Stomach (tissue), 9 donors: ENCODE data around the gene LGALS7B. TPM values are rescaled to one million over a fixed set of nuclear protein-coding genes. Genes with fewer than 3 reads are reported as not detected.
"Not testable (repeated sequence)": the region's sequence is repeated elsewhere in the genome, so short reads cannot be mapped to it uniquely, and the experiment has no call there.

ENCODE experiments used
- DNase-seq, 2 donors: peaks; one replicate each; pipeline versions ENCODE4 v3.0.0 to v3.0.0-alpha.2; 2013 to 2019
- H3K27ac ChIP-seq, 5 donors: fragments of 200-600 bp in 4 of 5; sonication (generic) in 4 of 5; one replicate each; pipeline ENCODE4 v1.5.1; 2013 to 2019; ENCODE audit warnings: mild to moderate bottlenecking in 1 of 5, moderate library complexity in 1 of 5
- H3K27me3 ChIP-seq, 3 donors: fragments of 200-600 bp; sonication (generic); one replicate each; pipeline ENCODE4 v1.5.1; 2017 to 2019; ENCODE audit warnings: mixed run types in 1 of 3
- H3K36me3 ChIP-seq, 4 donors: fragments of 200-600 bp; sonication (generic); 1 replicate in 3 of 4; 2 replicates in 1 of 4; pipeline ENCODE4 v1.5.1; 2016 to 2019
- H3K4me1 ChIP-seq, 4 donors: fragments of 200-600 bp; sonication (generic); one replicate each; pipeline ENCODE4 v1.5.1; 2016 to 2019
- H3K4me3 ChIP-seq, 4 donors: fragments of 200-600 bp; sonication (generic) in 3 of 4; one replicate each; pipeline ENCODE4 v1.5.1; 2016 to 2019; ENCODE audit warnings: mild to moderate bottlenecking in 1 of 4
- H3K9me3 ChIP-seq, 4 donors: fragments of 200-600 bp; sonication (generic); one replicate each; pipeline ENCODE4 v1.5.1; 2016 to 2019
- CTCF ChIP-seq, 7 experiments: fragments of 450-650 bp in 4 of 7; fragments of 200-600 bp in 3 of 7; sonication (generic) in 3 of 7; IDR thresholded peaks; one replicate each; pipeline ENCODE4 v1.5.1; 2016 to 2019; ENCODE audit warnings: antibody characterized with exemption in 7 of 7, control low read depth in 2 of 7, mild to moderate bottlenecking in 1 of 7
- EP300 ChIP-seq: sonication (generic); formaldehyde crosslinking; IDR thresholded peaks from one replicate; pipeline ENCODE4 v1.6.1; 2017; ENCODE audit warnings: antibody characterized with exemption
- POLR2A ChIP-seq, 4 donors: fragments of 450-650 bp; IDR thresholded peaks; one replicate each; pipeline ENCODE4 v1.6.1; 2016; ENCODE audit warnings: antibody characterized with exemption in 4 of 4, control low read depth in 2 of 4, mild to moderate bottlenecking in 1 of 4, moderate library complexity in 1 of 4
- POLR2AphosphoS5 ChIP-seq, 3 donors: sonication (generic); formaldehyde crosslinking; IDR thresholded peaks; one replicate each; pipeline ENCODE4 v1.6.1; 2016; ENCODE audit warnings: antibody characterized with exemption in 3 of 3
- WGBS, 5 donors: extraction: QIAGEN DNeasy Blood & Tissue Kit in 3 of 5; methylation state at CpG; one replicate each; pipeline versions ENCODE4 v1.1.5 to v1.1.7; 2013 to 2018; 5-methylcytosine and 5-hydroxymethylcytosine counted together
- intact Hi-C: fragments of 100-400 bp; cut with DNase I; formaldehyde crosslinking; loops from one replicate; pipeline ENCODE4 v1.15.1; 2023; ENCODE audit warnings: low total_unique reads
- polyA plus RNA-seq, 3 donors: library from polyadenylated mRNA; stranded (reverse); fragments of 200-250 nt; gene quantifications; one replicate each; pipeline ENCODE4 v1.2.3, GENCODE V29; 2013
- total RNA-seq, 5 donors: library from RNA; depleted of rRNA; stranded (reverse); fragments of >200 nt; gene quantifications; one replicate each; pipeline versions ENCODE4 v1.1.0 to v1.2.3, GENCODE V29; 2014 to 2016
- donor health status: healthy with polysubstance abuse.
- donor health status: Bipolar disorder and iron deficiency.
- donor health status: healthy.

LGALS7B gene
- total and polyA plus RNA-seq, 8 donors, result 3.6 to 980 (median 4.6) TPM; not detected in 5

GRCh38 chr19:38766276-38767047 lies 22.5 kb upstream of the LGALS7B start:
- Histone ChIP-seq H3K27me3 (no peaks in the 10 kb centered on the region), H3K4me3 (no peak overlapping the region), H3K9me3 (no peaks in the 10 kb centered on the region), H3K36me3 (no peaks in the 10 kb centered on the region), H3K4me1 (peaks cover 0 to 12% (median 8%) of the 10 kb centered on the region in 4 donors), H3K27ac (no peak overlapping the region)
- 82 to 90% (median 89%) methylated on average over 10 of the region's 10 CpGs for WGBS, 5 donors
- TF ChIP-seq POLR2AphosphoS5 (IDR thresholded peaks at IDR 0.05) (no peak), EP300 (no peak), POLR2A (IDR thresholded peaks at IDR 0.05) (no peak), CTCF (IDR thresholded peaks at IDR 0.05) (no peak)
- intact Hi-C loops, result no loop called here
- DNase-seq, result no peak

- intact Hi-C loops, result no loop called here
- H3K27ac ChIP-seq, result peak overlapping the region; percentile 11 to 74 (median 65)
Observed at GRCh38 chr19:38769635-38770211, 19.3 kb upstream of the LGALS7B start.

GRCh38 chr19:38770228-38770948 lies 18.6 kb upstream of the LGALS7B start:
- Histone ChIP-seq H3K4me1 (peaks cover 0 to 12% (median 8%) of the 10 kb centered on the region in 4 donors), H3K27ac (peak overlapping the region in 4 of 5 donors; percentile 59 to 74 (median 70)), H3K4me3 (peak overlapping the region; percentile 28 to 38 (median 35))
- intact Hi-C loops, H3K36me3 ChIP-seq, H3K9me3 ChIP-seq, DNase-seq, H3K27me3 ChIP-seq: not testable (repeated sequence)
- WGBS, 5 donors, result 0 to 19% (median 9%) methylated on average over 1 to 21 of the region's 58 CpGs; no CpG with 5 or more reads in 1 of the 5 donors

More at GRCh38 chr19:38769635-38770211, 19.3 kb upstream of the LGALS7B start:
- 13 to 49% (median 14%) methylated on average over 5 to 42 of the region's 42 CpGs for WGBS, 5 donors
- peak; percentile 92 to 96 for DNase-seq
- H3K4me3 ChIP-seq, result peak overlapping the region; percentile 28 to 38 (median 35)
- no peaks in the 10 kb centered on the region for H3K27me3 ChIP-seq
- no peaks in the 10 kb centered on the region for H3K36me3 ChIP-seq
- no peak for TF ChIP-seq POLR2A (IDR thresholded peaks at IDR 0.05)
- peak; percentile 47 to 93 (median 76) for TF ChIP-seq POLR2AphosphoS5 (IDR thresholded peaks at IDR 0.05)
- TF ChIP-seq CTCF (IDR thresholded peaks at IDR 0.05), result peak in 6 of 7 experiments; percentile 28 to 93 (median 85)
- H3K4me1 ChIP-seq, result peaks cover 0 to 12% (median 8%) of the 10 kb centered on the region in 4 donors
- no peaks in the 10 kb centered on the region for H3K9me3 ChIP-seq

GRCh38 chr19:38770949-38771275 lies 18.1 kb upstream of the LGALS7B start:
- H3K9me3 ChIP-seq, H3K36me3 ChIP-seq, H3K27ac ChIP-seq, H3K4me3 ChIP-seq, H3K27me3 ChIP-seq, DNase-seq, intact Hi-C loops: not testable (repeated sequence)
- 7 to 33% (median 24%) methylated on average over 1 of the region's 22 CpGs; no CpG with 5 or more reads in 1 of the 5 donors for WGBS, 5 donors
- peaks cover 0 to 12% (median 8%) of the 10 kb centered on the region in 4 donors for H3K4me1 ChIP-seq

- H3K27me3 ChIP-seq, H3K36me3 ChIP-seq, intact Hi-C loops, H3K27ac ChIP-seq, H3K4me3 ChIP-seq, H3K9me3 ChIP-seq, DNase-seq: not testable (repeated sequence)
- peaks cover 0 to 12% (median 8%) of the 10 kb centered on the region in 4 donors for H3K4me1 ChIP-seq
- WGBS, 5 donors, result 21 to 42% (median 28%) methylated on average over 3 to 5 of the region's 30 CpGs; no CpG with 5 or more reads in 2 of the 5 donors
Observed at GRCh38 chr19:38771569-38771968, 17.4 kb upstream of the LGALS7B start.
